ENCODE data around the gene TXNDC16. TPM values are rescaled to one million over a fixed set of nuclear protein-coding genes. Genes with fewer than 3 reads are reported as not detected.

TXNDC16 gene
- total RNA-seq, 1 donor from 2014 or later = 1.7 TPM

GRCh38 chr14:52485350-52485960 lies 66.8 kb downstream of the TXNDC16 start:
- Histone ChIP-seq H3K36me3 (ENCODE audit: insufficient read depth, low read length) (no peaks in the 10 kb centered on the region), H3K9me3 (ENCODE audit: insufficient read depth, low read depth, low read length) (no peaks in the 10 kb centered on the region), H4K20me1 (ENCODE audit: insufficient read depth, low read length) (no peaks in the 10 kb centered on the region), H3K4me1 (ENCODE audit: insufficient read depth, low read length) (no peaks in the 10 kb centered on the region), H3K27ac (ENCODE audit: low read depth, low read length) (no peak overlapping the region), H3K4me3 (ENCODE audit: insufficient read depth, low read depth, low read length) (no peak overlapping the region), H3K4me2 (ENCODE audit: low read length) (no peak overlapping the region), H3K27me3 (ENCODE audit: insufficient read depth, low read length) (no peaks in the 10 kb centered on the region), H3K9ac (ENCODE audit: low read length) (no peak overlapping the region), H2AFZ (ENCODE audit: low read depth, low read length) (no peak overlapping the region), H3K79me2 (ENCODE audit: insufficient read depth, low read length) (no peaks in the 10 kb centered on the region)
- TF ChIP-seq EZH2 (IDR thresholded peaks at IDR 0.05; ENCODE audit: insufficient read depth, low read length) (no peak), CTCF (IDR thresholded peaks at IDR 0.05; ENCODE audit: insufficient read depth, low read depth, low read length) (no peak)
- Mint-ChIP-seq H3K27me3 (ENCODE audit: low read depth, unreplicated experiment) (no peaks in the 10 kb centered on the region), H3K36me3 (ENCODE audit: low read depth, unreplicated experiment) (no peaks in the 10 kb centered on the region), H3K4me3 (ENCODE audit: unreplicated experiment) (no peak overlapping the region), H3K4me1 (ENCODE audit: low read depth, unreplicated experiment) (no peaks in the 10 kb centered on the region), H3K9me3 (ENCODE audit: unreplicated experiment) (no peaks in the 10 kb centered on the region), H3K27ac (ENCODE audit: unreplicated experiment) (no peak overlapping the region)
- FAIRE-seq (peak; percentile 50), DNase-seq (ENCODE audit: low read depth) (no peak)

- H3K4me3 ChIP-seq (ENCODE audit: insufficient read depth, low read depth, low read length) = no peak overlapping the region
- H3K4me3 Mint-ChIP-seq (ENCODE audit: unreplicated experiment) = no peak overlapping the region
These were observed 70.4 kb downstream of the TXNDC16 start for GRCh38 chr14:52481864-52482263.

More at GRCh38 chr14:52481864-52482263, 70.4 kb downstream of the TXNDC16 start:
- no peaks in the 10 kb centered on the region for H4K20me1 ChIP-seq (ENCODE audit: insufficient read depth, low read length)
- no peaks in the 10 kb centered on the region for H3K79me2 ChIP-seq (ENCODE audit: insufficient read depth, low read length)
- peaks cover 2% of the 10 kb centered on the region for H3K9me3 Mint-ChIP-seq (ENCODE audit: unreplicated experiment)
- no peak overlapping the region for H3K27ac Mint-ChIP-seq (ENCODE audit: unreplicated experiment)
- no peak overlapping the region for H3K4me2 ChIP-seq (ENCODE audit: low read length)
- H3K9me3 ChIP-seq (ENCODE audit: insufficient read depth, low read depth, low read length) = no peaks in the 10 kb centered on the region
- FAIRE-seq = no peak
- H3K36me3 Mint-ChIP-seq (ENCODE audit: low read depth, unreplicated experiment) = no peaks in the 10 kb centered on the region
- TF ChIP-seq CTCF (IDR thresholded peaks at IDR 0.05; ENCODE audit: insufficient read depth, low read depth, low read length) (no peak), EZH2 (IDR thresholded peaks at IDR 0.05; ENCODE audit: insufficient read depth, low read length) (no peak)
- no peaks in the 10 kb centered on the region for H3K4me1 Mint-ChIP-seq (ENCODE audit: low read depth, unreplicated experiment)
- no peaks in the 10 kb centered on the region for H3K27me3 Mint-ChIP-seq (ENCODE audit: low read depth, unreplicated experiment)
- DNase-seq (ENCODE audit: low read depth) = no peak
- H3K27me3 ChIP-seq (ENCODE audit: insufficient read depth, low read length) = no peaks in the 10 kb centered on the region
- H3K4me1 ChIP-seq (ENCODE audit: insufficient read depth, low read length) = no peaks in the 10 kb centered on the region
- H3K9ac ChIP-seq (ENCODE audit: low read length) = no peak overlapping the region
- H2AFZ ChIP-seq (ENCODE audit: low read depth, low read length) = no peak overlapping the region
- no peak overlapping the region for H3K27ac ChIP-seq (ENCODE audit: low read depth, low read length)
- no peaks in the 10 kb centered on the region for H3K36me3 ChIP-seq (ENCODE audit: insufficient read depth, low read length)

All from astrocyte (in vitro differentiated cells and primary cell).